H1 (cell line): ENCODE measurements around the gene PLPP4. TPM values are rescaled to one million over a fixed set of nuclear protein-coding genes. Genes with fewer than 3 reads are reported as not detected.

Source experiments
- CTCF ChIA-PET: fragments of 300-600 bp; sonication (Branson Sonifier 250); formaldehyde crosslinking; loops from one replicate; lab custom pipeline; 2021; ENCODE audit not compliant: partially characterized antibody; lab: Charles Lee
- POLR2A ChIA-PET: fragments of 300-600 bp; sonication (Branson Sonifier 250); formaldehyde crosslinking; loops from one replicate; lab custom pipeline; 2021; ENCODE audit warnings: inconsistent platforms; ENCODE audit not compliant: partially characterized antibody; lab: Charles Lee
- DNase-seq, 2 experiments: peaks; one replicate each; pipeline versions ENCODE4 v3.0.0 to v3.0.0-alpha.2; 2010 to 2022; ENCODE audit warnings: low spot score in 2 of 2, low read depth in 1 of 2, mixed read lengths in 1 of 2
- FAIRE-seq: peaks from 2 replicates; lab custom pipeline; 2011; peaks lifted over from hg19 to GRCh38; lab: Jason Lieb, UNC
- H2AFZ ChIP-seq: 2 replicates; pipeline ENCODE4 v1.8.1; 2012; ENCODE audit warnings: low read length, inconsistent platforms
- H2AK5ac ChIP-seq: 2 replicates; pipeline ENCODE4 v1.6.1; 2013; ENCODE audit warnings: low read depth, low read length
- H2BK120ac ChIP-seq: replicated peaks from 2 replicates; pipeline ENCODE3; 2013; ENCODE audit warnings: low read depth, low read length, inconsistent platforms
- H2BK12ac ChIP-seq: 2 replicates; pipeline ENCODE4 v1.6.1; 2013; ENCODE audit warnings: low read depth, low read length
- H2BK15ac ChIP-seq: 2 replicates; pipeline ENCODE4 v1.6.1; 2013; ENCODE audit warnings: low read length
- H2BK20ac ChIP-seq: 2 replicates; pipeline ENCODE4 v1.6.1; 2013; ENCODE audit warnings: low read length
- H2BK5ac ChIP-seq: 2 replicates; pipeline ENCODE4 v1.6.1; 2013; ENCODE audit warnings: low read depth, low read length
- H3K14ac ChIP-seq: 2 replicates; pipeline ENCODE4 v1.6.1; 2013; ENCODE audit warnings: inconsistent platforms; ENCODE audit not compliant: insufficient read length
- H3K18ac ChIP-seq: 2 replicates; pipeline ENCODE4 v1.6.1; 2013; ENCODE audit warnings: low read length; ENCODE audit errors: extremely low read depth
- H3K23ac ChIP-seq: 2 replicates; pipeline ENCODE4 v1.6.1; 2013; ENCODE audit warnings: inconsistent platforms; ENCODE audit not compliant: insufficient read length
- H3K23me2 ChIP-seq: 2 replicates; pipeline ENCODE4 v1.6.1; 2013; ENCODE audit warnings: low read depth, low read length
- H3K27ac ChIP-seq: 2 replicates; pipeline ENCODE4 v1.6.1; 2011; ENCODE audit warnings: low read depth, low read length, inconsistent platforms
- H3K27me3 ChIP-seq, 4 experiments: replicated peaks in 1 of 4; 1 replicate in 1 of 4; 2 replicates in 3 of 4; pipeline versions ENCODE4 v1.6.1 to v1.8.1; 2011 to 2013; ENCODE audit warnings: low read length in 3 of 4, mild to moderate bottlenecking in 3 of 4, inconsistent platforms in 2 of 4, mixed read lengths in 2 of 4, moderate library complexity in 1 of 4; ENCODE audit not compliant: control insufficient read depth in 3 of 4, insufficient read depth in 3 of 4; ENCODE audit errors: extremely low read depth in 1 of 4
- H3K36me3 ChIP-seq, 4 experiments: 2 replicates each; pipeline versions ENCODE4 v1.6.1 to v1.8.1; 2011 to 2013; ENCODE audit warnings: mild to moderate bottlenecking in 4 of 4, low read length in 3 of 4, moderate library complexity in 2 of 4, control low read depth in 1 of 4, inconsistent platforms in 1 of 4; ENCODE audit not compliant: insufficient read depth in 4 of 4, control insufficient read depth in 2 of 4
- H3K4ac ChIP-seq: replicated peaks from 2 replicates; pipeline ENCODE3; 2013; ENCODE audit warnings: low read length, low read depth, mixed read lengths, inconsistent platforms; ENCODE audit not compliant: insufficient read length
- H3K4me1 ChIP-seq, 4 experiments: replicated peaks in 1 of 4; 1 replicate in 1 of 4; 2 replicates in 3 of 4; pipeline versions ENCODE4 v1.6.1 to v1.8.1; 2011 to 2013; ENCODE audit warnings: low read length in 3 of 4, inconsistent platforms in 2 of 4, mixed read lengths in 1 of 4; ENCODE audit not compliant: insufficient read depth in 4 of 4, control insufficient read depth in 3 of 4
- H3K4me2 ChIP-seq, 2 experiments: 2 replicates each; pipeline versions ENCODE4 v1.6.1 to v1.8.1; 2011 to 2013; ENCODE audit warnings: low read depth in 2 of 2, low read length in 2 of 2, control low read depth in 1 of 2, inconsistent platforms in 1 of 2, mild to moderate bottlenecking in 1 of 2; ENCODE audit not compliant: insufficient read depth in 1 of 2
- H3K4me3 ChIP-seq, 4 experiments: fragments of 200-600, 300-600 bp in 1 of 4; sonication (generic), shearing (Covaris generic), sonication (Bioruptor Twin) in 1 of 4; 2 replicates each; pipeline versions ENCODE4 v1.5.1 to v1.8.1; 2011 to 2016; ENCODE audit warnings: low read length in 4 of 4, low read depth in 3 of 4, control low read depth in 2 of 4, inconsistent platforms in 2 of 4, mild to moderate bottlenecking in 2 of 4, mixed read lengths in 1 of 4, moderate library complexity in 1 of 4; ENCODE audit not compliant: insufficient read depth in 2 of 4; ENCODE audit errors: extremely low read depth in 1 of 4
- H3K56ac ChIP-seq: replicated peaks from 2 replicates; pipeline ENCODE3; 2013; ENCODE audit warnings: low read depth, mild to moderate bottlenecking, mixed read lengths, low read length, inconsistent platforms; ENCODE audit not compliant: insufficient read length
- H3K79me1 ChIP-seq: 2 replicates; pipeline ENCODE4 v1.6.1; 2013; ENCODE audit warnings: low read depth, low read length, control low read depth
- H3K79me2 ChIP-seq, 2 experiments: 2 replicates each; pipeline versions ENCODE4 v1.6.1 to v1.8.1; 2012 to 2013; ENCODE audit warnings: low read length in 2 of 2, mild to moderate bottlenecking in 2 of 2, inconsistent platforms in 1 of 2; ENCODE audit not compliant: insufficient read depth in 2 of 2, control insufficient read depth in 1 of 2
- H3K9ac ChIP-seq, 4 experiments: replicated peaks in 1 of 4; 1 replicate in 1 of 4; 2 replicates in 3 of 4; pipeline versions ENCODE4 v1.6.1 to v1.8.1; 2011 to 2013; ENCODE audit warnings: low read depth in 3 of 4, low read length in 3 of 4, control low read depth in 2 of 4, mild to moderate bottlenecking in 2 of 4, moderate library complexity in 2 of 4, inconsistent platforms in 1 of 4; ENCODE audit errors: extremely low read depth in 1 of 4
- H3K9me3 ChIP-seq, 2 experiments: 2 replicates each; pipeline versions ENCODE4 v1.6.1 to v1.8.1; 2012 to 2013; ENCODE audit warnings: mild to moderate bottlenecking in 2 of 2, moderate library complexity in 2 of 2, control low read depth in 1 of 2, inconsistent platforms in 1 of 2, low read depth in 1 of 2, low read length in 1 of 2, mixed read lengths in 1 of 2; ENCODE audit not compliant: insufficient read depth in 2 of 2
- H4K20me1 ChIP-seq, 2 experiments: replicated peaks in 1 of 2; 2 replicates each; pipeline versions ENCODE3 to v1.8.1; 2011 to 2013; ENCODE audit warnings: inconsistent platforms in 2 of 2, low read length in 2 of 2, mild to moderate bottlenecking in 1 of 2; ENCODE audit not compliant: insufficient read depth in 2 of 2, control insufficient read depth in 1 of 2
- H4K5ac ChIP-seq: 2 replicates; pipeline ENCODE4 v1.6.1; 2013; ENCODE audit warnings: low read length, low read depth, mixed read lengths, inconsistent platforms; ENCODE audit not compliant: insufficient read length
- H4K8ac ChIP-seq: 2 replicates; pipeline ENCODE4 v1.8.0; 2013; ENCODE audit warnings: mild to moderate bottlenecking, moderate library complexity, low read length, inconsistent platforms; ENCODE audit not compliant: insufficient read depth; ENCODE audit errors: extremely low read depth
- H4K91ac ChIP-seq: replicated peaks from 2 replicates; pipeline ENCODE3; 2013; ENCODE audit warnings: low read length, mixed read lengths, inconsistent platforms; ENCODE audit not compliant: insufficient read length
- POLR2AphosphoS5 ChIP-seq: IDR thresholded peaks from 2 replicates; pipeline ENCODE4 v1.6.1; 2011; ENCODE audit warnings: low read depth, low read length
- WGBS, 2 experiments: shearing (Covaris generic) in 1 of 2; methylation state at CpG; one replicate each; pipeline versions ENCODE4 v1.1.6 to v1.1.7; 2013 to 2015; ENCODE audit warnings: low lambda C conversion rate in 2 of 2, mixed read lengths in 2 of 2, inconsistent platforms in 1 of 2, low coverage in 1 of 2, missing lambda C conversion rate in 1 of 2; ENCODE audit not compliant: insufficient replicate concordance in 2 of 2, insufficient coverage in 1 of 2, insufficient read length in 1 of 2; ENCODE audit errors: extremely low coverage in 1 of 2, missing lambda C conversion rate in 1 of 2; 5-methylcytosine and 5-hydroxymethylcytosine counted together
- polyA plus RNA-seq, 7 experiments: library from polyadenylated mRNA; depleted of rRNA in 3 of 7; stranded (reverse) in 5 of 7; unstranded in 2 of 7; fragments of >200 nt in 5 of 7; fragments of 200-250 nt in 2 of 7; gene quantifications; 1 replicate in 5 of 7; 2 replicates in 1 of 7; 4 replicates in 1 of 7; pipeline versions ENCODE4 v1.2.1 to v1.2.3, GENCODE V29; 2011 to 2013; ENCODE audit warnings: missing spikeins in 2 of 7, mixed read lengths in 2 of 7
- total RNA-seq: library from RNA; stranded (reverse); fragmentation: NEBNext Ultra II Directional; extraction: Animal tissue kit (Norgen Biotek cat#: 25700); gene quantifications from 2 replicates; pipeline ENCODE4 v1.2.1, GENCODE V29; 2021

Gene PLPP4
- total and polyA plus RNA-seq, 2 of the 8 experiments (the other 6 are each of a cell fraction or from before 2014, with no cell fraction given): 0.30 TPM; not detected in 1

DNA sequence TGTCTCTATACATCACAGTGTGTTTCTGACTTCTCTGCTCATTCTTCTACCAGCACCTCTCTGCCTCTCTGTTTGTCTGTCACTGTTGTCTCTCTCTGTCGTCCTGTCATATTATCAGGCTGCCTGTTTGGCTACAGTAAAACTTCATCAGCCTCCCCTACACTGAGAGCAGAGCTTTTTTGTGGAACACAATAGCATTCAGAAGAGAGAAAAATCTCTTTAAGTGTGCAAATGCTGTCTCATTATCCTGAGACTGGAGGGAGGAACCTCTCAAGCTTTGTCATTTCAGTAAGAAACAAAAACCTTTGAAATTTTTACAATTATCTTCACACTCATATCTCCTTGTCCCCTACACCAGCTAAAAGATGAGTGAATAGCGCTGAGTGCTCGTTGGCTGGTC, 148.4 kb downstream of the PLPP4 start:
- Histone ChIP-seq H2BK120ac (no peak overlapping the region), H3K79me1 (no peaks in the 10 kb centered on the region), H3K27ac (no peak overlapping the region), H3K36me3 (no peaks in the 10 kb centered on the region), H3K23me2 (no peaks in the 10 kb centered on the region), H3K18ac (no peak overlapping the region), H3K4ac (no peak overlapping the region), H2BK20ac (no peak overlapping the region), H3K56ac (no peak overlapping the region), H2AK5ac (no peak overlapping the region), H3K4me3 (no peak overlapping the region), H2AFZ (no peak overlapping the region), H4K20me1 (no peaks in the 10 kb centered on the region), H3K79me2 (no peaks in the 10 kb centered on the region), H3K4me2 (no peak overlapping the region; a peak in 1 of 4 replicates), H3K9ac (no peak overlapping the region), H2BK5ac (no peak overlapping the region), H3K14ac (no peak overlapping the region), H2BK15ac (no peak overlapping the region), H3K23ac (no peak overlapping the region), H2BK12ac (no peak overlapping the region), H3K4me1 (peaks cover 0 to 4% (median 2%) of the 10 kb centered on the region in 4 experiments; a peak in 4 of 7 replicates), H4K8ac (no peak overlapping the region), H3K9me3 (no peaks in the 10 kb centered on the region), H4K5ac (no peak overlapping the region), H3K27me3 (peaks cover 0 to 1% (median 0%) of the 10 kb centered on the region in 4 experiments; a peak in 1 of 7 replicates), H4K91ac (no peak overlapping the region)
- 78% methylated on average over 3 of the region's 3 CpGs; no CpG with 5 or more reads in 1 of the 2 experiments for WGBS, 2 experiments
- POLR2A ChIA-PET: no interaction called here
- DNase-seq (no peak), FAIRE-seq (no peak)
- CTCF ChIA-PET: interaction anchor here (0.9 to 2.2 kb wide), 12 partner anchors 9 to 182 kb away, joined by 3 to 7 read pairs (median 4); no protein-coding TSS in a partner anchor
- TF ChIP-seq POLR2AphosphoS5: no peak
